ENCODE measurements around the gene TTLL6.
A peak's percentile ranks its signal among the peaks of the same experiment; 100 is the strongest.

The TTLL6 gene

GRCh38 chr17:48726916-48727286 lies 90.1 kb downstream of the TTLL6 start:
- Histone ChIP-seq H3K79me1 (ENCODE audit: low read depth, low read length) (no peaks in the 10 kb centered on the region), H2BK12ac (ENCODE audit: low read length) (no peak overlapping the region), H3K4me1 (ENCODE audit: control insufficient read depth in 2 of 2, insufficient read depth in 1 of 2, low read depth in 1 of 2, low read length in 2 of 2) (no peaks in the 10 kb centered on the region), H3K4ac (ENCODE audit: low read length) (no peak overlapping the region), H4K8ac (ENCODE audit: low read depth, low read length) (no peak overlapping the region), H3K27me3 (ENCODE audit: control insufficient read depth in 3 of 3, insufficient read depth in 3 of 3, low read depth in 1 of 3, low read length in 3 of 3) (peaks cover 69 to 99% (median 96%) of the 10 kb centered on the region in 3 experiments), H2BK15ac (ENCODE audit: low read length) (no peak overlapping the region), H2BK5ac (ENCODE audit: low read length) (no peak overlapping the region), H4K91ac (ENCODE audit: low read depth, low read length, poor library complexity) (no peak overlapping the region), H3K4me2 (ENCODE audit: insufficient read depth, low read length, poor library complexity, severe bottlenecking) (no peak overlapping the region), H3K4me3 (ENCODE audit: low read length in 2 of 2) (peak overlapping the region in 1 of 2 donors; percentile 2), H3K27ac (replicated peaks; ENCODE audit: low read length) (no peak overlapping the region), H3K23ac (ENCODE audit: low read depth, low read length, poor library complexity) (peak overlapping the region; percentile 67), H2BK120ac (ENCODE audit: low read depth, low read length) (no peak overlapping the region), H2AK5ac (ENCODE audit: low read depth, low read length) (no peak overlapping the region), H3K36me3 (replicated peaks in 1 of 2; ENCODE audit: control insufficient read depth in 2 of 2, insufficient read depth in 2 of 2, low read length in 2 of 2) (no peaks in the 10 kb centered on the region), H3K9ac (ENCODE audit: low read depth, low read length, poor library complexity) (no peak overlapping the region), H3K14ac (ENCODE audit: low read length) (no peak overlapping the region), H3K9me3 (replicated peaks in 1 of 2; ENCODE audit: control insufficient read depth in 2 of 2, insufficient read depth in 1 of 2, low read depth in 1 of 2, low read length in 2 of 2) (peaks cover 0 to 11% of the 10 kb centered on the region in 2 donors), H2AFZ (ENCODE audit: low read length) (no peak overlapping the region), H3K18ac (ENCODE audit: low read length) (no peak overlapping the region)
- DNase-seq (ENCODE audit: low spot score) = no peak
- WGBS, 2 donors (ENCODE audit: extremely low coverage in 2 of 2, insufficient read length in 2 of 2, insufficient replicate concordance in 1 of 2) = no CpG with 5 or more reads among the region's 20 CpGs

- Histone ChIP-seq H2BK12ac (ENCODE audit: low read length) (no peak overlapping the region), H3K9me3 (replicated peaks in 1 of 2; ENCODE audit: control insufficient read depth in 2 of 2, insufficient read depth in 1 of 2, low read depth in 1 of 2, low read length in 2 of 2) (peaks cover 0 to 11% of the 10 kb centered on the region in 2 donors), H3K4me2 (ENCODE audit: insufficient read depth, low read length, poor library complexity, severe bottlenecking) (no peak overlapping the region), H3K18ac (ENCODE audit: low read length) (no peak overlapping the region), H2AFZ (ENCODE audit: low read length) (no peak overlapping the region), H2BK15ac (ENCODE audit: low read length) (no peak overlapping the region), H3K36me3 (replicated peaks in 1 of 2; ENCODE audit: control insufficient read depth in 2 of 2, insufficient read depth in 2 of 2, low read length in 2 of 2) (no peaks in the 10 kb centered on the region), H3K14ac (ENCODE audit: low read length) (no peak overlapping the region), H3K9ac (ENCODE audit: low read depth, low read length, poor library complexity) (no peak overlapping the region), H4K91ac (ENCODE audit: low read depth, low read length, poor library complexity) (no peak overlapping the region), H2BK5ac (ENCODE audit: low read length) (no peak overlapping the region), H4K8ac (ENCODE audit: low read depth, low read length) (no peak overlapping the region), H3K23ac (ENCODE audit: low read depth, low read length, poor library complexity) (peak overlapping the region; percentile 67), H3K4me3 (ENCODE audit: low read length in 2 of 2) (no peak overlapping the region), H3K4ac (ENCODE audit: low read length) (no peak overlapping the region), H3K27ac (replicated peaks; ENCODE audit: low read length) (no peak overlapping the region), H2AK5ac (ENCODE audit: low read depth, low read length) (no peak overlapping the region), H2BK120ac (ENCODE audit: low read depth, low read length) (no peak overlapping the region), H3K27me3 (ENCODE audit: control insufficient read depth in 3 of 3, insufficient read depth in 3 of 3, low read depth in 1 of 3, low read length in 3 of 3) (peaks cover 70 to 99% (median 97%) of the 10 kb centered on the region in 3 experiments), H3K79me1 (ENCODE audit: low read depth, low read length) (no peaks in the 10 kb centered on the region), H3K4me1 (ENCODE audit: control insufficient read depth in 2 of 2, insufficient read depth in 1 of 2, low read depth in 1 of 2, low read length in 2 of 2) (no peaks in the 10 kb centered on the region)
- WGBS, 2 donors (ENCODE audit: extremely low coverage in 2 of 2, insufficient read length in 2 of 2, insufficient replicate concordance in 1 of 2) = no CpG with 5 or more reads among the region's 20 CpGs
- DNase-seq (ENCODE audit: low spot score) = no peak
These were observed 90.7 kb downstream of the TTLL6 start for GRCh38 chr17:48726114-48726915.

GRCh38 chr17:48725288-48726064 lies 91.6 kb downstream of the TTLL6 start:
- Histone ChIP-seq H3K4me3 (ENCODE audit: low read length in 2 of 2) (no peak overlapping the region), H2BK15ac (ENCODE audit: low read length) (no peak overlapping the region), H3K79me1 (ENCODE audit: low read depth, low read length) (no peaks in the 10 kb centered on the region), H3K14ac (ENCODE audit: low read length) (no peak overlapping the region), H3K9me3 (replicated peaks in 1 of 2; ENCODE audit: control insufficient read depth in 2 of 2, insufficient read depth in 1 of 2, low read depth in 1 of 2, low read length in 2 of 2) (peaks cover 0 to 15% of the 10 kb centered on the region in 2 donors), H3K27me3 (ENCODE audit: control insufficient read depth in 3 of 3, insufficient read depth in 3 of 3, low read depth in 1 of 3, low read length in 3 of 3) (peaks cover 76 to 100% (median 100%) of the 10 kb centered on the region in 3 experiments), H2BK5ac (ENCODE audit: low read length) (no peak overlapping the region), H2BK12ac (ENCODE audit: low read length) (no peak overlapping the region), H4K8ac (ENCODE audit: low read depth, low read length) (no peak overlapping the region), H4K91ac (ENCODE audit: low read depth, low read length, poor library complexity) (no peak overlapping the region), H3K4ac (ENCODE audit: low read length) (no peak overlapping the region), H2AFZ (ENCODE audit: low read length) (no peak overlapping the region), H2BK120ac (ENCODE audit: low read depth, low read length) (no peak overlapping the region), H3K4me1 (ENCODE audit: control insufficient read depth in 2 of 2, insufficient read depth in 1 of 2, low read depth in 1 of 2, low read length in 2 of 2) (no peaks in the 10 kb centered on the region), H3K9ac (ENCODE audit: low read depth, low read length, poor library complexity) (no peak overlapping the region), H3K18ac (ENCODE audit: low read length) (no peak overlapping the region), H2AK5ac (ENCODE audit: low read depth, low read length) (no peak overlapping the region), H3K36me3 (replicated peaks in 1 of 2; ENCODE audit: control insufficient read depth in 2 of 2, insufficient read depth in 2 of 2, low read length in 2 of 2) (no peaks in the 10 kb centered on the region), H3K23ac (ENCODE audit: low read depth, low read length, poor library complexity) (no peak overlapping the region), H3K4me2 (ENCODE audit: insufficient read depth, low read length, poor library complexity, severe bottlenecking) (no peak overlapping the region), H3K27ac (replicated peaks; ENCODE audit: low read length) (no peak overlapping the region)
- no CpG with 5 or more reads among the region's 38 CpGs for WGBS, 2 donors (ENCODE audit: extremely low coverage in 2 of 2, insufficient read length in 2 of 2, insufficient replicate concordance in 1 of 2)
- DNase-seq (ENCODE audit: low spot score) = no peak

GRCh38 chr17:48725004-48725287 lies 92.1 kb downstream of the TTLL6 start:
- peak overlapping the region; percentile 49 for H3K18ac ChIP-seq (ENCODE audit: low read length)
- no peak overlapping the region for H2BK12ac ChIP-seq (ENCODE audit: low read length)
- no peak overlapping the region for H4K8ac ChIP-seq (ENCODE audit: low read depth, low read length)
- H2AFZ ChIP-seq (ENCODE audit: low read length) = no peak overlapping the region
- peaks cover 0 to 15% of the 10 kb centered on the region in 2 donors for H3K9me3 ChIP-seq (replicated peaks in 1 of 2; ENCODE audit: control insufficient read depth in 2 of 2, insufficient read depth in 1 of 2, low read depth in 1 of 2, low read length in 2 of 2)
- H3K27ac ChIP-seq (replicated peaks; ENCODE audit: low read length) = no peak overlapping the region
- no peak overlapping the region for H3K23ac ChIP-seq (ENCODE audit: low read depth, low read length, poor library complexity)
- H4K91ac ChIP-seq (ENCODE audit: low read depth, low read length, poor library complexity) = no peak overlapping the region
- H3K9ac ChIP-seq (ENCODE audit: low read depth, low read length, poor library complexity) = no peak overlapping the region
- WGBS, 2 donors (ENCODE audit: extremely low coverage in 2 of 2, insufficient read length in 2 of 2, insufficient replicate concordance in 1 of 2) = no CpG with 5 or more reads among the region's 16 CpGs
- no peak overlapping the region for H3K4ac ChIP-seq (ENCODE audit: low read length)
- peaks cover 79 to 100% (median 100%) of the 10 kb centered on the region in 3 experiments for H3K27me3 ChIP-seq (ENCODE audit: control insufficient read depth in 3 of 3, insufficient read depth in 3 of 3, low read depth in 1 of 3, low read length in 3 of 3)
- no peaks in the 10 kb centered on the region for H3K79me1 ChIP-seq (ENCODE audit: low read depth, low read length)
- no peaks in the 10 kb centered on the region for H3K4me1 ChIP-seq (ENCODE audit: control insufficient read depth in 2 of 2, insufficient read depth in 1 of 2, low read depth in 1 of 2, low read length in 2 of 2)
- DNase-seq (ENCODE audit: low spot score) = no peak
- no peak overlapping the region for H2AK5ac ChIP-seq (ENCODE audit: low read depth, low read length)
- H3K14ac ChIP-seq (ENCODE audit: low read length) = no peak overlapping the region
- H2BK120ac ChIP-seq (ENCODE audit: low read depth, low read length) = no peak overlapping the region
- H3K4me2 ChIP-seq (ENCODE audit: insufficient read depth, low read length, poor library complexity, severe bottlenecking) = no peak overlapping the region
- H3K36me3 ChIP-seq (replicated peaks in 1 of 2; ENCODE audit: control insufficient read depth in 2 of 2, insufficient read depth in 2 of 2, low read length in 2 of 2) = no peaks in the 10 kb centered on the region
- no peak overlapping the region for H2BK5ac ChIP-seq (ENCODE audit: low read length)
- H3K4me3 ChIP-seq (ENCODE audit: low read length in 2 of 2) = no peak overlapping the region
- no peak overlapping the region for H2BK15ac ChIP-seq (ENCODE audit: low read length)
